ENCODE measurements around the gene TBXA2R.

GRCh38 chr19:3572855-3573161 is 33.9 kb downstream of the TBXA2R start, which contains the start of gene HMG20B:
- TF ChIP-seq EZH2 (IDR thresholded peaks at IDR 0.05; ENCODE audit: borderline replicate concordance, low read length) (no peak), CTCF (IDR thresholded peaks at IDR 0.05; ENCODE audit: low read length) (no peak)

Data from OCI-LY1 (cell line).